GM21576 (cell line): ENCODE measurements around the gene ALKBH7.

Experiments used
- ATAC-seq: cut with Tn5 transposase; IDR thresholded peaks from one replicate; pipeline ENCODE4 v1.9.1; 2021; ENCODE audit warnings: mild to moderate bottlenecking, moderate library complexity; ENCODE audit not compliant: unreplicated experiment

The ALKBH7 gene

DNA sequence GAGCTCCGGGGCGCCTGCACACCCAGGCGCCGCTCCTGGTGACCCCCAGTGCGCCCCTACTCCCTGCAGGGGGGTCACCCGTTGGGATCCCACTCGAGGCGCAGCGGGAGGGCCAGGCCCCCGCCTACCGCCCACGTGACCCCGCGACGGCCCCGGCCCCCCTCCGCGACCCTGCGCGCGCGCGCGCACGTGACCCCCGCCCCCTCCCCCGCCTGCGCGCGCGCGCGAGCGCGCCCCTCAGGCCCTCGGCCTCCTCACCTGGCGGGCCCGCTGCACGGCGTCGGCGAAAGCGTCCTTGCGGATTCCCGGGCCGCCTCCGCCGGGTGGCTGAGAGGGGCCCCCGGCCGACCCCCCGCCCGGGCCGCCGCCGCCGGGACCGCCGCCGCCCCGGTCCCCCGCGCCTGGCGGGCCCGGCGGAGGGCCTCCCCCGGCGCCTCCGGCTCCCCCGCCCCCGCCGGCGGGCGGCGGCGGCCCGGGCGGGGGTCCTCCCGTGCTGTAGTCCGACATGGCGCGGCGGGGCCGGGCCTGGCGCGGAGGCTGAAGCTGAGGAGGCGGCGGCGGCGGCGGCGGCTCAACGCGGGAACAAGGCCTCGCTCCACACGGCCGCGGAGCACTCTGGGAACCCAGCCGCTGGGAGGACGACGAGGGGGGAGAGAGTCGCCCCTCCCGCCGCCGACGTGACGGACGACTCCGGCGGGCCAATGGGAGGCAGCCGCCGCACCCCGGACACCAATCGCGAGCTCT is 51.8 kb downstream of the ALKBH7 start, which contains the start of gene KHSRP:
Gene KHSRP (minus strand): TSS at position 617 of the 744 bp plus-strand sequence. CDS start 110 bp downstream, at position 507.
- no peak for ATAC-seq
